ENCODE results near the gene TICAM1. TPM values are rescaled to one million over a fixed set of nuclear protein-coding genes. Genes with fewer than 3 reads are reported as not detected.

TICAM1 gene
- total and polyA plus RNA-seq, 2 of the 8 experiments (the other 6 are each of a cell fraction or from before 2014, with no cell fraction given), result 0.41 to 0.65 TPM

DNA sequence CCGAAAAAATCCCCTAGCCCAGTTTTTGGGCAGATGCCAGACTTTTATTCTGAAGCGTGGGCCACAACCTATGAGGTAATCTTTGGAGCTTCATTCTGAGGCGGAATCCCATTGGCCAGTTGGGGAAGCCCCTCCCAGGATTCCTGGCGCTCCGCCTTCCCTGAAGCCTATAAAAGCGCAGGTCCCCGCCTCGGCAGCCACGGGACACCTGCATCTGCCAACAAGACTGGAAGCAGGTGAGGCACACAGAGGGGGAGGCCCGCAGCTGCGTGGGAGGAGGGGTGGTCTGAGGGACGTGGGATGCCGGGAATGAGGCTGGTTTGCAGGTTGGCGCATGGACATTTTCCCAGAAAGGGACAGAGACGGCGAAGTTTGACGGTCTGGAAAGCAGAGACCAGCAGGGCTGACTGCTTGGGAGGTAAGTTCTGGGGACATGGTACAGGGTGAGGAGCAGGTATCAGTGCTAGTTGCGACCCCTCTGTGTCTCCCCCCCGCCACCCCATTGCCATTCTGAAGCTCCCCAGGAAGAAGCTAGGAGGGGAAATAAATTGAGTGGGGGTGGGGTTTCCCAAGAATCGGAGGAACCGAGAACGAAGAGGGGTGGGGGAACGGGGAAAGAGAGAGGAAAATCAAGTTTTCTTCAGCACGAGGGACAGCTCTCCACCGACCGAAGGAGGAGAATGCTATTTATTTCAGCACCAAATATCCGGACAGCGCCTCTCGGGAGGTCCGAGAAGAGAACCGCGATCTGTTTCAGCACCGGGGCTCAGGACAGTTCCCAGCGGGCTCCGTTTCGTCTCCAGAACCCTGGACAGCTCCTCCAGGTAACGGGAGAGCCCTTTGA is 62.4 kb downstream of the TICAM1 start (continued):
- TF ChIP-seq, protein P1, sequence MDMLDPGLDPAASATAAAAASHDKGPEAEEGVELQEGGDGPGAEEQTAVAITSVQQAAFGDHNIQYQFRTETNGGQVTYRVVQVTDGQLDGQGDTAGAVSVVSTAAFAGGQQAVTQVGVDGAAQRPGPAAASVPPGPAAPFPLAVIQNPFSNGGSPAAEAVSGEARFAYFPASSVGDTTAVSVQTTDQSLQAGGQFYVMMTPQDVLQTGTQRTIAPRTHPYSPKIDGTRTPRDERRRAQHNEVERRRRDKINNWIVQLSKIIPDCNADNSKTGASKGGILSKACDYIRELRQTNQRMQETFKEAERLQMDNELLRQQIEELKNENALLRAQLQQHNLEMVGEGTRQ (IDR thresholded peaks at IDR 0.05; ENCODE audit: low read length), result no peak
- peak; percentile 100 for TF ChIP-seq HDAC2 (IDR thresholded peaks at IDR 0.05; ENCODE audit: borderline replicate concordance in 1 of 2, low read depth in 2 of 2, low read length in 2 of 2)
- TF ChIP-seq RBBP5 (IDR thresholded peaks at IDR 0.05; ENCODE audit: borderline replicate concordance, low read depth, low read length), result no peak
- TF ChIP-seq SIX5 (IDR thresholded peaks at IDR 0.05; ENCODE audit: low read depth, low read length), result no peak
- peak; percentile 100 for TF ChIP-seq SAP30 (IDR thresholded peaks at IDR 0.05; ENCODE audit: insufficient read depth, insufficient replicate concordance, low read length)
- TF ChIP-seq BCL11A (IDR thresholded peaks at IDR 0.05; ENCODE audit: low read depth in 2 of 2, low read length in 2 of 2), result no peak
- TF ChIP-seq KDM5A (IDR thresholded peaks at IDR 0.05; ENCODE audit: low read length), result no peak
- TF ChIP-seq MAFK (IDR thresholded peaks at IDR 0.05; ENCODE audit: low read depth, low read length), result no peak
- TF ChIP-seq RXRA (IDR thresholded peaks at IDR 0.05; ENCODE audit: insufficient read depth, low read depth, low read length), result no peak
- no peak for TF ChIP-seq GTF2F1 (IDR thresholded peaks at IDR 0.05; ENCODE audit: borderline replicate concordance, low read depth, low read length)
- no peak for TF ChIP-seq FOSL1 (IDR thresholded peaks at IDR 0.05; ENCODE audit: insufficient read depth, low read depth, low read length)
- no peak for TF ChIP-seq EZH2 (IDR thresholded peaks at IDR 0.05; ENCODE audit: low read depth, low read length, severe bottlenecking)
- no peak for TF ChIP-seq CBX8 (IDR thresholded peaks at IDR 0.05; ENCODE audit: borderline replicate concordance, low read depth, low read length)
- TF ChIP-seq CHD2 (IDR thresholded peaks at IDR 0.05; ENCODE audit: low read length), result no peak
- no peak for TF ChIP-seq NRF1 (IDR thresholded peaks at IDR 0.05; ENCODE audit: low read depth, low read length)
- no peak for TF ChIP-seq POU5F1 (IDR thresholded peaks at IDR 0.05; ENCODE audit: low read depth, low read length)
- TF ChIP-seq SP2 (IDR thresholded peaks at IDR 0.05; ENCODE audit: low read length), result no peak
- peak; percentile 98 for TF ChIP-seq ATF2 (IDR thresholded peaks at IDR 0.05; ENCODE audit: low read length)
- peak; percentile 70 for TF ChIP-seq MAX (IDR thresholded peaks at IDR 0.05)
- TF ChIP-seq BACH1 (IDR thresholded peaks at IDR 0.05; ENCODE audit: low read length), result no peak

Measured in H1 (cell line).